SU-DHL-6 (cell line): ENCODE measurements around the gene PPP1R12B.
"Not testable (repeated sequence)": the region's sequence is repeated elsewhere in the genome, so short reads cannot be mapped to it uniquely, and the experiment has no call there.

Experiments
- H2AFZ ChIP-seq: fragments of 200-600 bp; sonication (generic); 2 replicates; pipeline ENCODE4 v1.6.1; 2014; ENCODE audit warnings: low read depth, mild to moderate bottlenecking, moderate library complexity, mixed read lengths, antibody characterized with exemption, low read length; ENCODE audit not compliant: severe bottlenecking
- H3F3A ChIP-seq: fragments of 200-600 bp; shearing (Covaris generic); 2 replicates; pipeline ENCODE4 v1.6.0; 2016; ENCODE audit warnings: antibody characterized with exemption, mild to moderate bottlenecking; ENCODE audit not compliant: insufficient read depth
- H3K27ac ChIP-seq: fragments of 200-600 bp; sonication (generic); 2 replicates; pipeline ENCODE4 v1.5.1; 2016; ENCODE audit warnings: low read depth, mild to moderate bottlenecking, low read length, moderate library complexity, mixed read lengths
- H3K27me3 ChIP-seq: fragments of 200-600 bp; sonication (generic), shearing (Covaris generic); 2 replicates; pipeline ENCODE4 v1.6.0; 2014; ENCODE audit warnings: mild to moderate bottlenecking, low read length
- H3K36me3 ChIP-seq: fragments of 200-600 bp; sonication (generic); 2 replicates; pipeline ENCODE4 v1.6.1; 2014; ENCODE audit warnings: mild to moderate bottlenecking, low read length, mixed read lengths
- H3K4me2 ChIP-seq: fragments of 300-600, 200-600 bp; shearing (Covaris generic), sonication (generic); 2 replicates; pipeline ENCODE4 v1.6.0; 2014; ENCODE audit warnings: low read length, low read depth, mild to moderate bottlenecking; ENCODE audit not compliant: poor library complexity, severe bottlenecking
- H3K4me3 ChIP-seq: fragments of 200-600 bp; sonication (generic); 2 replicates; pipeline ENCODE4 v1.5.1; 2014; ENCODE audit warnings: antibody characterized with exemption, low read length, mild to moderate bottlenecking, mixed read lengths; ENCODE audit not compliant: insufficient read depth, poor library complexity, severe bottlenecking
- H3K79me2 ChIP-seq: fragments of 200-600 bp; sonication (generic); 2 replicates; pipeline ENCODE4 v1.6.1; 2014; ENCODE audit warnings: mild to moderate bottlenecking, low read length, moderate library complexity; ENCODE audit not compliant: insufficient read depth
- H3K9ac ChIP-seq: fragments of 200-600 bp; sonication (generic); 2 replicates; pipeline ENCODE4 v1.7.0; 2014; ENCODE audit warnings: mild to moderate bottlenecking, low read length
- H3K9me2 ChIP-seq: fragments of 200-600 bp; sonication (generic); replicated peaks from 2 replicates; pipeline ENCODE4 v1.6.1; 2014; ENCODE audit warnings: low read length; ENCODE audit not compliant: insufficient read depth
- H3K9me3 ChIP-seq: fragments of 200-600 bp; sonication (generic); 2 replicates; pipeline ENCODE4 v1.6.1; 2014; ENCODE audit warnings: low read length, mixed read lengths; ENCODE audit not compliant: insufficient read depth
- H4K20me1 ChIP-seq: fragments of 200-600 bp; sonication (generic); 2 replicates; pipeline ENCODE4 v1.6.1; 2014; ENCODE audit warnings: low read depth, mild to moderate bottlenecking, antibody characterized with exemption, low read length, moderate library complexity, mixed read lengths
- EZH2phosphoT487 ChIP-seq: fragments of 200-600 bp; sonication (generic), shearing (Covaris generic); conservative IDR thresholded peaks from 2 replicates; pipeline ENCODE4 v1.6.1; 2018; ENCODE audit warnings: mild to moderate bottlenecking, antibody characterized with exemption, low read length, moderate library complexity, mixed read lengths
- TF ChIP-seq, protein P1 (sequence below): fragments of 200-600 bp; sonication (generic); IDR thresholded peaks from one replicate; pipeline ENCODE4 v1.5.1; 2017; ENCODE audit warnings: antibody characterized with exemption, mild to moderate bottlenecking, low read length, moderate library complexity; ENCODE audit not compliant: insufficient read depth, poor library complexity, severe bottlenecking

The PPP1R12B gene

DNA sequence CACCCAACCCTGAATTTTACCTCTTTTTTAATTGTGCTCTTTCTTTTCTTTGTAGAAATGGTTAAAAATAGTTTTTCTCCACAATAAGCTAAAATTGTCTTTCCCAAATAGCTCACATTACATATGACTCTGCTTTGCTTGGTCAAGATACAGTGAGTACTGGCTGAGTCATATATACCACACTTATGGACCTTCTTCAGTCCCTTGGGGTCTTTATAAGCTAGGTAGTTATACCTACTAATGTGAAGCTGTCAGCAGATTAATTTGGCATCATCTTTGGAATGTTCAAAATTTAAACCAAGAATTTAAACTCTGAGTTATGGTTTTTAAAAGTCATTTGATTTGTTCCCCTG, 111.6 kb downstream of the PPP1R12B start:
- not testable (repeated sequence) for H2AFZ ChIP-seq, H3K9me3 ChIP-seq, H3K36me3 ChIP-seq, H3K9ac ChIP-seq, H4K20me1 ChIP-seq, H3K9me2 ChIP-seq, H3K79me2 ChIP-seq, H3K4me3 ChIP-seq, H3K4me2 ChIP-seq, H3K27ac ChIP-seq, H3F3A ChIP-seq, H3K27me3 ChIP-seq

DNA sequence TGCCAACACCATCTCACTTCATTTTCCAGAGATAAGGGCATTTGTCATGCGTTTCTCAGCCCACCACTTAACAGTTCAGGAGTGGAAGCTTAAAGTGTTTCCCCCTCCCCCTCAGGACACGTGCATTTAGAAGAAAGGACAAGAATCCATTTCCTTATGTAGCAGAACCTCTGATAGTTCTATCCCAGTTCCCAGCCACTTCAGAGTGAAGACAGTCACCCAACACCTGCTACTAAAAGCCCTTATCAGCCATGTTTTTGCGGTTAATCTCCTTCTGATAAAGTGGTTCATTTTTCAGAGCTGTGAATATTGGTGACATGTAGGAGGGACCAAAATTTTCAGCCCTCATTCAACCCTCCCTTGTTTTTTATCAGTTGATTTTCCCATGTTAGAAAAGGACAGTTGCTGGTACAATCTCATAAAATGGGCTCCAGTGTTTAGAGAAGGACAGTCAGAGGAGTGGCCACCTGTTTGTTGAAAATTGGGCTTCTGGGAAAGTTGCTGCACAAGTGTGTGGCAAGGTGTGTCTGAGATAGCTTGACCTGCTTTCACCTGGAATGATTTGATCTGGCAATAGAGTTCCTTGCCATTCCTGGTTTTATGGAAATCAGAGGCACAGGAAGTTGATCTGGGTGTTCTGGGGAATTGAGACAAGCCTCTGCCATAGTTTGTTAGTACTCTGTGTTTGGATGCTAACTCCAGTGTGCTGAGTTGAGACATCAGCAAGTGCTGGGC, 114.0 kb downstream of the PPP1R12B start:
- H3K9ac ChIP-seq: no peak overlapping the region
- no peak for TF ChIP-seq EZH2phosphoT487
- TF ChIP-seq, protein P1, sequence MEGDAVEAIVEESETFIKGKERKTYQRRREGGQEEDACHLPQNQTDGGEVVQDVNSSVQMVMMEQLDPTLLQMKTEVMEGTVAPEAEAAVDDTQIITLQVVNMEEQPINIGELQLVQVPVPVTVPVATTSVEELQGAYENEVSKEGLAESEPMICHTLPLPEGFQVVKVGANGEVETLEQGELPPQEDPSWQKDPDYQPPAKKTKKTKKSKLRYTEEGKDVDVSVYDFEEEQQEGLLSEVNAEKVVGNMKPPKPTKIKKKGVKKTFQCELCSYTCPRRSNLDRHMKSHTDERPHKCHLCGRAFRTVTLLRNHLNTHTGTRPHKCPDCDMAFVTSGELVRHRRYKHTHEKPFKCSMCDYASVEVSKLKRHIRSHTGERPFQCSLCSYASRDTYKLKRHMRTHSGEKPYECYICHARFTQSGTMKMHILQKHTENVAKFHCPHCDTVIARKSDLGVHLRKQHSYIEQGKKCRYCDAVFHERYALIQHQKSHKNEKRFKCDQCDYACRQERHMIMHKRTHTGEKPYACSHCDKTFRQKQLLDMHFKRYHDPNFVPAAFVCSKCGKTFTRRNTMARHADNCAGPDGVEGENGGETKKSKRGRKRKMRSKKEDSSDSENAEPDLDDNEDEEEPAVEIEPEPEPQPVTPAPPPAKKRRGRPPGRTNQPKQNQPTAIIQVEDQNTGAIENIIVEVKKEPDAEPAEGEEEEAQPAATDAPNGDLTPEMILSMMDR: no peak

DNA sequence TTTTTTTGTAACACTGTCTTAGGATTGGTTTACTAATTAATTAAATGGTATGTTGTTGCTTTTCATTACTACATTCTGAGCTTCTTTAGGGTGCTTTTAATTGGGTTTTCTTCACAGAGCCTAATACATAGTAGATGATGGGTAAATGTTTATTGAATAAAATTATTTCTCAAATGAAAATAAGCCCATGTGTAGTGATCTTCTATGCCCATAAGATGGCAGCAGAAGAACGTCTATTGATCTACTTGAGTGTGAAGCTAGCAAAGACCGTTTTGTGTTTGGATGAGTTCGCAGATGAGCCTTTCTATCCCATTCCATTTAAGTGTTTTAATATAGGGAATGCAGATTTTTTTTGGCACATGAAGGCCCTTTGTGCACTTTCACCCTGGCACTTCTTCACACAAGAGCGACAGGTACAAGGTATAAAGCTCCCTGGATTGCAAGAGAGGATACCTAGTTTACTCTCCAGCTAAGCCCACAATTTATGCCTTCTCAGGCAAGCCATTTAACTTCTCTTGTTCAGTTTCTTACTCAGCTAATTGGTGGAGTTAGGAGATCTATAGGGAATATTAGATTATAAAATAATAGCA, 115.7 kb downstream of the PPP1R12B start:
- H4K20me1 ChIP-seq, H3K4me2 ChIP-seq, H2AFZ ChIP-seq, H3K27ac ChIP-seq, H3K9me2 ChIP-seq, H3K9ac ChIP-seq, H3K79me2 ChIP-seq, H3F3A ChIP-seq, H3K4me3 ChIP-seq, H3K9me3 ChIP-seq, H3K36me3 ChIP-seq, H3K27me3 ChIP-seq: not testable (repeated sequence)

More for the DNA sequence above, 114.0 kb downstream of the PPP1R12B start:
- H3K9me2 ChIP-seq: no peaks in the 10 kb centered on the region
- no peaks in the 10 kb centered on the region for H3K9me3 ChIP-seq
- no peak overlapping the region for H3K27ac ChIP-seq
- no peak overlapping the region for H3K4me3 ChIP-seq
- no peaks in the 10 kb centered on the region for H4K20me1 ChIP-seq
- H3K36me3 ChIP-seq: no peaks in the 10 kb centered on the region
- H3K79me2 ChIP-seq: no peaks in the 10 kb centered on the region
- no peak overlapping the region for H2AFZ ChIP-seq
- no peaks in the 10 kb centered on the region for H3F3A ChIP-seq
- H3K4me2 ChIP-seq: no peak overlapping the region
- no peaks in the 10 kb centered on the region for H3K27me3 ChIP-seq

DNA sequence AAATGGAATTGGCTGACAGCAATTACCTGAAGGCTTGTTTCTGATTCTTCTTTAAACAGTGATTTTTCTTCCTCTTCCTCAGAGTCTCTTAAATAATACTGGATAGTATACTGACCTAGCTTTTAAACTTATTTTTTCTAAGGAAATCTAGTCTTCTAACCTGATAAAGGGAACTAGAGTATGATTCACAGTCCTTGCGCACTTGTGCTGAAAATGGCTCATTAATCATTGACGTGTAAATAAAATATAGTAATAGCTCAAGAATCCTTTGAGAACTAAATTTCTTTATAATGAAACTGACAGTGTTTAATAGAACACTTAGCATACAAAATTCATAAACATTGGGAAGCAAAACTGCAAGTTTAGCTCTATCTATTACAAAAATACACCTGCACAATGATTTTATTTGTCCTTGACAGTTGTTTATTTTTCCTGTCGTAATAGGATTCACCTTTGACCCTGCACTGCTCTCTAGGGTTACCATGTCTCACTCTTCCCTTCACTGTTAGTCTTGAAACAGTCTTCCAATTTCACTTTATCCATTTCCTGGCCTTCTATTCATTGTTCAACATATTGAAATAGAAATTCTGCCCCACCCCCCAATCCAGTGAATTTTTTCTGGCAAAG, 117.3 kb downstream of the PPP1R12B start:
- H3K9ac ChIP-seq, H3K4me2 ChIP-seq, H3K79me2 ChIP-seq, H2AFZ ChIP-seq, H3K36me3 ChIP-seq, H3K27ac ChIP-seq, H4K20me1 ChIP-seq, H3K27me3 ChIP-seq, H3K9me2 ChIP-seq, H3F3A ChIP-seq, H3K9me3 ChIP-seq, H3K4me3 ChIP-seq: not testable (repeated sequence)

DNA sequence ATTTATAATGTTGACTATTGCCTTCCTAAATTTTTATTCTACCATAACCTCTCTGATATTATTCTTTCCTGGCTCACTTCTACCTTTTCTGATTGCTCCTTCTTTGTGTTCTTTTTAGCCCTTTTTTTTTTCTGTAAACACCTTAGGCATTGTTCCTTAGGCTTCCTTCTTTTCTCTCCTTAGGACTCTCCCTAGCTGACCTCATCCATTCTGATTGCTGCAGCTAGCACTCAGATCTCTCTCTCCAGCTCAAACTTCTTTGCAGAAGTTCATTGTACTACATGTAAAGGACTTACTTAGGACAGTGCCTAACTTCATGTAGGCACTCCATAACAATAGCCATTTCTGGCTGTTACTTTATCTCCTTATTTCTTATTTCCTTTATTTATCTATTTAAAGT, 117.8 kb downstream of the PPP1R12B start:
- H3K36me3 ChIP-seq, H3K9me2 ChIP-seq, H3K4me2 ChIP-seq, H3F3A ChIP-seq, H3K27ac ChIP-seq, H3K79me2 ChIP-seq, H2AFZ ChIP-seq, H3K9ac ChIP-seq, H3K27me3 ChIP-seq, H4K20me1 ChIP-seq, H3K9me3 ChIP-seq, H3K4me3 ChIP-seq: not testable (repeated sequence)

DNA sequence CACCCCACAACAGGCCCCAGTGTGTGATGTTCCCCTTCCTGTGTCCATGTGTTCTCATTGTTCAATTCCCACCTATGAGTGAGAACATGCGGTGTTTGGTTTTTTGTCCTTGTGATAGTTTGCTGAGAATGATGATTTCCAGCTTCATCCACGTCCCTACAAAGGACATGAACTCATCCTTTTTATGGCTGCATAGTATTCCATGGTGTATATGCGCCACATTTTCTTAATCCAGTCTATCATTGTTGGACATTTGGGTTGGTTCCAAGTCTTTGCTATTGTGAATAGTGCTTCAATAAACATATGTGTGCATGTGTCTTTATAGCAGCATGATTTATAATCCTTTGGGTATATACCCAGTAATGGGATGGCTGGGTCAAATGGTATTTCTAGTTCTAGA, 118.9 kb downstream of the PPP1R12B start:
- not testable (repeated sequence) for H2AFZ ChIP-seq, H3K36me3 ChIP-seq, H3K9me3 ChIP-seq, H4K20me1 ChIP-seq, H3K4me2 ChIP-seq, H3K4me3 ChIP-seq, H3K79me2 ChIP-seq, H3K27ac ChIP-seq, H3K9ac ChIP-seq, H3F3A ChIP-seq, H3K27me3 ChIP-seq, H3K9me2 ChIP-seq

DNA sequence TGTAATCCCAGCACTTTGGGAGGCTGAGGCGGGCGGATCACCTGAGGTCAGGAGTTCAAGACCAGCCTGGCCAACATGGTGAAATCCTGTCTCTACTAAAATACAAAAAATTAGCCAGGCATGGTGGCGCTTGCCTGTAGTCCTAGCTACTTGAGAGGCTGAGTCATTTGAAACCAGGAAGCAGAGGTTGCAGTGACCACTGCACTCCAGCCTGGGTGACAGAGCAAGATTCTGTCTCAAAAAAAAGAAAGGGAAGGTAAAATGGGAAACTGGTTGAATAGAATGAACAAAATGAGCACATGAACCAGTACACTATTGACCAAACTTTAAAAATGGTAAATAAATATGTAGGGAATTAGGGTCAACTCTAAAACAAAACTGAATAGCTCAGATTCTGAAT, 120.2 kb downstream of the PPP1R12B start:
- not testable (repeated sequence) for H3F3A ChIP-seq, H3K27me3 ChIP-seq, H3K4me3 ChIP-seq, H3K4me2 ChIP-seq, H3K79me2 ChIP-seq, H4K20me1 ChIP-seq, H3K9ac ChIP-seq, H3K9me3 ChIP-seq, H3K27ac ChIP-seq, H2AFZ ChIP-seq, H3K36me3 ChIP-seq, H3K9me2 ChIP-seq
